HG03442 (cell line): ENCODE data around the gene DIDO1.
"Not testable (repeated sequence)": the region's sequence is repeated elsewhere in the genome, so short reads cannot be mapped to it uniquely, and the experiment has no call there.

Experiments used
- ATAC-seq: cut with Tn5 transposase; IDR thresholded peaks from one replicate; pipeline ENCODE4 v1.9.1; 2021; ENCODE audit warnings: mild to moderate bottlenecking, moderate library complexity; ENCODE audit not compliant: unreplicated experiment

DIDO1 gene

GRCh38 chr20:62859721-62860120 is 66.6 kb downstream of the DIDO1 start:
- ATAC-seq: no peak

- no peak for ATAC-seq
Observed at GRCh38 chr20:62858058-62858830, 68.1 kb downstream of the DIDO1 start.

GRCh38 chr20:62856931-62857619 is 69.2 kb downstream of the DIDO1 start:
- no peak for ATAC-seq

- no peak for ATAC-seq
Observed at GRCh38 chr20:62855120-62855519, 71.2 kb downstream of the DIDO1 start.

- ATAC-seq: no peak
Observed at GRCh38 chr20:62854121-62854520, 72.2 kb downstream of the DIDO1 start.

GRCh38 chr20:62853304-62853703 is 73.0 kb downstream of the DIDO1 start:
- not testable (repeated sequence) for ATAC-seq

GRCh38 chr20:62852841-62853240 is 73.5 kb downstream of the DIDO1 start:
- no peak for ATAC-seq

- no peak for ATAC-seq
Observed at GRCh38 chr20:62852196-62852595, 74.1 kb downstream of the DIDO1 start.

- ATAC-seq: no peak
Observed at GRCh38 chr20:62850333-62850974, 75.9 kb downstream of the DIDO1 start.

- no peak for ATAC-seq
Observed at GRCh38 chr20:62849431-62849830, 76.9 kb downstream of the DIDO1 start.

GRCh38 chr20:62848917-62849316 is 77.4 kb downstream of the DIDO1 start:
- ATAC-seq: not testable (repeated sequence)

- ATAC-seq: no peak
Observed at GRCh38 chr20:62846166-62846890, 80.0 kb downstream of the DIDO1 start.

- no peak for ATAC-seq
Observed at GRCh38 chr20:62845416-62846160, 80.7 kb downstream of the DIDO1 start.

- no peak for ATAC-seq
Observed at GRCh38 chr20:62844182-62844581, 82.1 kb downstream of the DIDO1 start.

- no peak for ATAC-seq
Observed at GRCh38 chr20:62843656-62844055, 82.6 kb downstream of the DIDO1 start.

GRCh38 chr20:62841705-62842212 is 84.5 kb downstream of the DIDO1 start:
- no peak for ATAC-seq

- ATAC-seq: no peak
Observed at GRCh38 chr20:62840244-62841197, 85.8 kb downstream of the DIDO1 start.

- no peak for ATAC-seq
Observed at GRCh38 chr20:62839816-62840215, 86.5 kb downstream of the DIDO1 start.

- no peak for ATAC-seq
Observed at GRCh38 chr20:62839261-62839660, 87.0 kb downstream of the DIDO1 start.
